Measurements from ENCODE around the gene LHFPL2. TPM values are rescaled to one million over a fixed set of nuclear protein-coding genes. Genes with fewer than 3 reads are reported as not detected.
A peak's percentile ranks its signal among the peaks of the same experiment; 100 is the strongest.

Gene LHFPL2
- total RNA-seq, 2 donors from 2014 or later: 15.5 to 18.7 TPM

- ATAC-seq (no peak), DNase-seq (no peak)
- Histone ChIP-seq H3K4me3 (no peak overlapping the region), H3K27me3 (no peaks in the 10 kb centered on the region), H3K4me1 (peaks cover 36% of the 10 kb centered on the region), H3K27ac (peak overlapping the region in 3 of 4 donors; percentile 55 to 63 (median 59)), H3K36me3 (replicated peaks in 1 of 2; ENCODE audit: insufficient read depth in 1 of 2, low read depth in 2 of 2) (no peaks in the 10 kb centered on the region), H3K9me3 (no peaks in the 10 kb centered on the region)
- TF ChIP-seq CTCF (IDR thresholded peaks at IDR 0.05): no peak
- no peak for TF ChIP-seq POLR2A (IDR thresholded peaks at IDR 0.05)
- intact Hi-C loops (cut with DNase I): no loop called here
- WGBS, 2 donors: 86 to 90% methylated on average over 3 of the region's 3 CpGs
Measured at GRCh38 chr5:78562001-78562400, 86.6 kb downstream of the LHFPL2 start.

- Histone ChIP-seq H3K4me3 (no peak overlapping the region), H3K27me3 (no peaks in the 10 kb centered on the region), H3K36me3 (replicated peaks in 1 of 2; ENCODE audit: insufficient read depth in 1 of 2, low read depth in 2 of 2) (no peaks in the 10 kb centered on the region), H3K9me3 (no peaks in the 10 kb centered on the region), H3K4me1 (peaks cover 28% of the 10 kb centered on the region), H3K27ac (no peak overlapping the region)
- 96 to 98% methylated on average over 12 of the region's 12 CpGs for WGBS, 2 donors
- intact Hi-C loops (cut with DNase I): no loop called here
- no peak for ATAC-seq
- no peak for DNase-seq
- TF ChIP-seq POLR2A (IDR thresholded peaks at IDR 0.05): no peak
Measured at GRCh38 chr5:78561261-78561660, 87.3 kb downstream of the LHFPL2 start.

GRCh38 chr5:78560000-78560855 lies 88.3 kb downstream of the LHFPL2 start:
- 93% methylated on average over 6 of the region's 6 CpGs for WGBS, 2 donors
- DNase-seq (no peak), ATAC-seq (no peak)
- no peak for TF ChIP-seq POLR2A (IDR thresholded peaks at IDR 0.05)
- no peak for TF ChIP-seq CTCF (IDR thresholded peaks at IDR 0.05)
- no peak overlapping the region for H3K4me3 ChIP-seq
- peaks cover 27% of the 10 kb centered on the region for H3K4me1 ChIP-seq
- H3K36me3 ChIP-seq (replicated peaks in 1 of 2; ENCODE audit: insufficient read depth in 1 of 2, low read depth in 2 of 2): no peaks in the 10 kb centered on the region
- H3K9me3 ChIP-seq: no peaks in the 10 kb centered on the region
- H3K27ac ChIP-seq: no peak overlapping the region
- no peaks in the 10 kb centered on the region for H3K27me3 ChIP-seq
- intact Hi-C loops (cut with DNase I): no loop called here

- H3K4me3 ChIP-seq: no peak overlapping the region
- H3K4me1 ChIP-seq: peaks cover 8% of the 10 kb centered on the region
- no peaks in the 10 kb centered on the region for H3K27me3 ChIP-seq
- no peak for ATAC-seq
- no peak for DNase-seq
- intact Hi-C loops (cut with DNase I): no loop called here
- H3K27ac ChIP-seq: no peak overlapping the region
- 69 to 86% methylated on average over 5 of the region's 5 CpGs for WGBS, 2 donors
- TF ChIP-seq CTCF (IDR thresholded peaks at IDR 0.05) (no peak), POLR2A (IDR thresholded peaks at IDR 0.05) (no peak)
- H3K9me3 ChIP-seq: no peaks in the 10 kb centered on the region
- H3K36me3 ChIP-seq (replicated peaks in 1 of 2; ENCODE audit: insufficient read depth in 1 of 2, low read depth in 2 of 2): no peaks in the 10 kb centered on the region
Measured at GRCh38 chr5:78557601-78558000, 91.0 kb downstream of the LHFPL2 start.

GRCh38 chr5:78555870-78556269 lies 92.7 kb downstream of the LHFPL2 start:
- Histone ChIP-seq H3K4me3 (no peak overlapping the region), H3K9me3 (no peaks in the 10 kb centered on the region), H3K4me1 (no peaks in the 10 kb centered on the region), H3K27me3 (no peaks in the 10 kb centered on the region), H3K27ac (no peak overlapping the region), H3K36me3 (replicated peaks in 1 of 2; ENCODE audit: insufficient read depth in 1 of 2, low read depth in 2 of 2) (no peaks in the 10 kb centered on the region)
- ATAC-seq (no peak), DNase-seq (no peak)
- WGBS, 2 donors: 19 to 20% methylated on average over 1 of the region's 1 CpG
- no peak for TF ChIP-seq CTCF (IDR thresholded peaks at IDR 0.05)
- TF ChIP-seq POLR2A (IDR thresholded peaks at IDR 0.05): no peak
- intact Hi-C loops (cut with DNase I): no loop called here

Measured in body of pancreas (tissue), 4 donors.